Fibroblast of the aortic adventitia (primary cell): ENCODE results near the gene CLCNKB. TPM values are rescaled to one million over a fixed set of nuclear protein-coding genes. Genes with fewer than 3 reads are reported as not detected.
"Not testable (repeated sequence)": the region's sequence is repeated elsewhere in the genome, so short reads cannot be mapped to it uniquely, and the experiment has no call there.

ENCODE experiments used
- DNase-seq: peaks from one replicate; pipeline ENCODE4 v3.0.0-alpha.2; 2010; ENCODE audit warnings: low read depth
- H3K4me3 ChIP-seq: 2 replicates; pipeline ENCODE4 v1.5.1; 2011; ENCODE audit warnings: low read depth, mild to moderate bottlenecking, control low read depth, low read length, moderate library complexity
- total RNA-seq: library from RNA; depleted of rRNA; stranded (reverse); fragments of >200 nt; gene quantifications from 2 replicates; pipeline ENCODE4 v1.2.3, GENCODE V29; 2012; ENCODE audit warnings: low replicate concordance
- TF ChIP-seq, protein P1 (sequence below): IDR thresholded peaks from 2 replicates; pipeline ENCODE4 v1.5.1; 2011; ENCODE audit warnings: mild to moderate bottlenecking, low read length, control low read depth, inconsistent platforms; ENCODE audit not compliant: insufficient read depth

Gene CLCNKB
- not detected in 2 replicates for total RNA-seq

DNA sequence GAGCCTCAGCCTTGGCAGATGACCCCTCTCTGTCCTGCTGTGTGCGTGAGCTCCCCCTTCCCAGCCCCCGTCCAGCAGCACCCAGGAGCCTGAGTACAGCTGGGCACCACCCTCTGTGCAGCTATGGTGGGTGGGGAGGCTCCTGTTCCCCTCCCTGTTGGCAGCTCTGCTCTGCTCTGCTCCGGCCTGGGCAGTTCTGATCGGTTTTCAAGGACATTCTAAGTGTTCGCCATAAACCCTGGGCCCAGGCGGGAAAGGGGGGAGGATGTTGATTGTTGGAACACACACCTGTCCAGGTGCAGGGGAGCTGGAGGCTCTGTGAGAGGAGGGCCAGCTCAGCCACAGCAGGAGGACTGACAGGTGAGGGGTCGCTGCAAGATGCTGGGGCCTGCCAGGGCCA is at the start of gene CLCNKB:
Gene CLCNKB, plus strand, starts transcription at position 262 of the 400 bp plus-strand sequence. CDS start 711 bp downstream, outside the sequence.
- no peak for DNase-seq
- TF ChIP-seq, protein P1, sequence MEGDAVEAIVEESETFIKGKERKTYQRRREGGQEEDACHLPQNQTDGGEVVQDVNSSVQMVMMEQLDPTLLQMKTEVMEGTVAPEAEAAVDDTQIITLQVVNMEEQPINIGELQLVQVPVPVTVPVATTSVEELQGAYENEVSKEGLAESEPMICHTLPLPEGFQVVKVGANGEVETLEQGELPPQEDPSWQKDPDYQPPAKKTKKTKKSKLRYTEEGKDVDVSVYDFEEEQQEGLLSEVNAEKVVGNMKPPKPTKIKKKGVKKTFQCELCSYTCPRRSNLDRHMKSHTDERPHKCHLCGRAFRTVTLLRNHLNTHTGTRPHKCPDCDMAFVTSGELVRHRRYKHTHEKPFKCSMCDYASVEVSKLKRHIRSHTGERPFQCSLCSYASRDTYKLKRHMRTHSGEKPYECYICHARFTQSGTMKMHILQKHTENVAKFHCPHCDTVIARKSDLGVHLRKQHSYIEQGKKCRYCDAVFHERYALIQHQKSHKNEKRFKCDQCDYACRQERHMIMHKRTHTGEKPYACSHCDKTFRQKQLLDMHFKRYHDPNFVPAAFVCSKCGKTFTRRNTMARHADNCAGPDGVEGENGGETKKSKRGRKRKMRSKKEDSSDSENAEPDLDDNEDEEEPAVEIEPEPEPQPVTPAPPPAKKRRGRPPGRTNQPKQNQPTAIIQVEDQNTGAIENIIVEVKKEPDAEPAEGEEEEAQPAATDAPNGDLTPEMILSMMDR, result no peak
- H3K4me3 ChIP-seq, result no peak within 1 kb of the TSS

DNA sequence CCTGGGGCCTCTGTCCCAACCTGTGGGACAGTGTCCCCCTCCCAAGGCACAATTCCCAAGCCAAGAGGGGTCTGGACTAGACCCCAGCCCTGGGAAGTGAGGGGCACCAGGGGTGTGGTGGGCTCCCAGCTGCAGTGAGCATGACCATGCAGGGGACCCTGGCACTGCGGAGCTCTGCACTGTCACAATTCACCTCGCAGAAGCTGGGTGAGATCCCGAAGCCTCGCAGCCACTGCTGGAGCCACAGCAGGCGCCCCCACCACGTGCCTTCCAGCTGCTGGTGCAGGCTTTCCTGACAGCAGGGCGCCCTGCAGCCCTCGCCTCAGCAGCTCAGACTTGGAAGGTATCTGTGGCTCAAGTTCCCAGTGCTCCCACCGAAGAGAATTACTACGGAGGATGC is 49.5 kb upstream of the CLCNKB start:
- H3K4me3 ChIP-seq, result no peak overlapping the region
- DNase-seq, result no peak
- TF ChIP-seq, protein P1, result no peak

DNA sequence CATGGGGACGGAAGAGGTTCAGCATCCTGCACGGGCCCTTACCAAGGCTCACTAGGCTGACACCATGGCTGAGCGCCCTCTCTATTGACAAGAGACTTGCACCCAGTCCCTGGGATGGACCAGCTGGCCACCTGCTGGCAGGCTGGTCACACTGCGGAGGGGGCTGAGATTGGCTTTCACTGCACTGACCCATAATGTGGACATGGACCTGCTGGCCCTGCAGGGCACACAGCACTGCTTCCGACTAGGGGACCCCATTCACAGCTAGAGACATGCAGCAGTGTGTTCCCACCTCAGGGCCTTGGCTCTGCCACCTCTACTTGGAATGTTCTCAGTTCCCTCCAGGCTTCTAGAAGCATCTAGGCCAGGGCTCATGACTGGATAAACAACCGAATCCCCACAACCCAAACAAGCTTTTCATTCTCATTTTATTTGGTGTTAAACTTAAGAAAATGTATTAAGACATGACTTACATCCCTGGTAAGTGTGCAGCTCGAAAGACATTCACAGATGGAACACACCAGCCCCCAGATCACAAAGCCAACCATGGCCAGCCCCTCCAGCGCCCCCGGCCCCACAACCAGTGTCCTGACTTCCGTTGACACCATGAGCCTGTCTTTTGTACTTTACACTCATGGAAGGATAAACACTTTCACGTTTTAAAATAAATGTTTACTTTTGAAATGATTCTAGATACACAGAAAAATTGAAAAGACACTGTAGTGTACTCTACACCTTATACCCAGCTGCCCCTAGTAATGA is 48.8 kb upstream of the CLCNKB start:
- peak; percentile 70 for DNase-seq
- no peak overlapping the region for H3K4me3 ChIP-seq
- TF ChIP-seq, protein P1, result peak; percentile 92

DNA sequence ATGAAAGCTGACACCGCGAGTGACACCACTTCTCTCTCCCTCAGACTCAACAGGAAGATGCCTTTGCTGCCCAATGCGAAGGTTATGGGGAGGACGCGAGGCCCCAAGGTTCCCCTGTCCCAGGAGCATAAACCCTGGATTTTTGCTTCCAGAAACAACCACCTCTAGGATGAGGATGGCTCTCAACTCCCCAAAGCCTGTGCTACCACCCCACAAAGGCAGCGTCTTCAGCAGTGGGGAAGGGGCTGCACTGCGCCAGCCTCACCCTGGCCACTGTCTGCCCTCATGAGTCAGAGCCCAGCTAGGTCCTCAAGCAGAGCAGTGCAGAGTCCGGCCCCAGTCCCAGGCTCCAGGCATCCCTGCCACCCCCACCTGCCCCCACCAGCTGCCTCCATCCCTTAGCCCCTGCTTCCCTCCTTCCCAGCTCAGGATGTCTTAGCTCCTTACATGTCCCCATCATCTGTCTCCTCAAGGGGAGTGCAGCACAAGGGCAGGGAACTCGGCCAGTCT is 46.5 kb upstream of the CLCNKB start:
- H3K4me3 ChIP-seq, result no peak overlapping the region
- TF ChIP-seq, protein P1, result no peak
- no peak for DNase-seq

DNA sequence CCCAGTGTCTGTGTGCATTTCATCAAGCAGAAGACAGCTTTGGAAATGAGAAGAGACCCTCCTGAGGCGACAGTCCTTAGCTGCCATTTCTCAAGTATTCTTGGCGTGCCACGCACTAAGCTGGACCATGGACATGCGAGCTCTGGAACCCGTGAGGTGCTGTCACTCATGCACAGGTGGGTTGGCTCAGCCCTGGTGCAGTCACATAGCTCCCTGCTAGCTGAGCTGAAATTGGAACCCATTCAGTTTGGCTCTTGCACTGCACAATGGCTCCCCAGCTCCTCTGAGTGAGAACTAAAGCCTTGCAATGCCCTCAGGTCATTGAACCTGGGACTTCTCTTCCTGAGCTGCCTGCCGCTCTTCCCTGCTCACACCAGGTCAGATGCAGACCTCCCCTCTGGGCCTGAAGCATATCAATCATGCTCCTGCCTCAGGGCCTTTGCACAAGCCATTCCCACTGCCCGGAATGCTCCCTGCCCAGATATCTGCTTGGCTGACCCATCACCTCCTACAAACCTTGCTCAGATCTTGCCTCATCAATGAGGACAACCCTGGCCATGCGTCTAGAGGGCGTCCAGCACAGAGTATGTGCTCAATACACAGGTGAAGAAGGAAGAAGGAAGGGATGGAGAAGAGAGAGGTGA is 45.8 kb upstream of the CLCNKB start:
- TF ChIP-seq, protein P1, result no peak
- no peak overlapping the region for H3K4me3 ChIP-seq
- no peak for DNase-seq

DNA sequence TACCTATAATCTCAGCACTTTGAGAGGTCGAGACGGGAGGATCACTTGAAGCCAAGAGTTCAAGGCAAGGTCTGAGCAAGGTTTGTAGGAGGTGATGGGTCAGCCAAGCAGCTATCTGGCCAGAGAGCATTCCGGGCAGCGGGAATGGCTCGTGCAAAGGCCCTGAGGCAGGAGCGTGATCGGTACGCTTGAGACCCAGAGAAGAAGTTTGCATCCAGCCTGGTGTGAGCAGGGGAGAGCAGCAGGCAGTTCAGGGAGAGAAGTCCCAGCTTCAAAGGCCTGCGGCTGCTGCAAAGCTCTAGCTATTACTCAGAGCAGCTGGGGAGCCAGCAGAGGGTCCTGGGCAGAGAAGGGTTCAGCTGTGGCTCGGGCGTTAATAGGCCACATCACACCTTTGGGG is 44.7 kb upstream of the CLCNKB start:
- no peak overlapping the region for H3K4me3 ChIP-seq
- no peak for DNase-seq
- TF ChIP-seq, protein P1, result no peak

DNA sequence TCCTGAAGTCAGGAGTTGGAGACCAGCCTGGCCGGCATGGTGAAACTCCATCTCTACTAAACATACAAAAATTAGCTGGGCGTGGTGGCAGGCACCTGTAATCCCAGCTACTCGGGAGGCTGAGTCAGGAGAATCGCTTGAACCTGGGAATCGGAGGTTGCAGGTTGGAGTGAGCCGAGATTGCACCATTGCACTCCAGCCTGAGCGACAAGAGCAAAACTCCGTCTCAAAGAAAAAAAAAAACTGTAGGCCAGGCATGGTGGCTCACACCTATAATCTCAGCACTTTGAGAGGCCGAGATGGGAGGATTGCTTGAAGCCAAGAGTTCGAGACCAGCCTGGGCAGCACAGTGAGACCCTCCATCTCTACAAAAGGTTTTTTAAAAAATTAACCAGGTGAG is 42.3 kb upstream of the CLCNKB start:
- DNase-seq, H3K4me3 ChIP-seq: not testable (repeated sequence)
